H9 (cell line): ENCODE data around the gene LIN28B. TPM values are rescaled to one million over a fixed set of nuclear protein-coding genes. Genes with fewer than 3 reads are reported as not detected.

Experiments used
- DNase-seq: peaks from one replicate; pipeline ENCODE4 v3.0.0-alpha.2; 2017
- H2AFZ ChIP-seq: one replicate; pipeline ENCODE4 v1.6.1; 2013; ENCODE audit warnings: mild to moderate bottlenecking, low read length, control low read depth, moderate library complexity
- H2AK5ac ChIP-seq: 2 replicates; pipeline ENCODE4 v1.6.1; 2013; ENCODE audit warnings: low read length, control low read depth, mixed read lengths; ENCODE audit not compliant: insufficient read length
- H2BK120ac ChIP-seq: one replicate; pipeline ENCODE4 v1.6.1; 2013; ENCODE audit warnings: low read depth, mild to moderate bottlenecking, low read length, control low read depth, inconsistent platforms; ENCODE audit not compliant: poor library complexity, severe bottlenecking
- H2BK12ac ChIP-seq: 2 replicates; pipeline ENCODE4 v1.6.1; 2013; ENCODE audit warnings: low read length, control low read depth, mixed read lengths, low read depth; ENCODE audit not compliant: insufficient read length
- H2BK15ac ChIP-seq: 2 replicates; pipeline ENCODE4 v1.6.1; 2013; ENCODE audit warnings: low read depth, low read length, control low read depth
- H2BK20ac ChIP-seq: one replicate; pipeline ENCODE4 v1.6.1; 2013; ENCODE audit warnings: low read depth, mild to moderate bottlenecking, low read length, control low read depth, inconsistent platforms; ENCODE audit not compliant: poor library complexity, severe bottlenecking
- H2BK5ac ChIP-seq: 2 replicates; pipeline ENCODE4 v1.6.1; 2013; ENCODE audit warnings: low read length, control low read depth, mixed read lengths; ENCODE audit not compliant: insufficient read length
- H3K14ac ChIP-seq: 2 replicates; pipeline ENCODE4 v1.6.1; 2013; ENCODE audit warnings: low read length, control low read depth; ENCODE audit not compliant: insufficient read depth
- H3K18ac ChIP-seq: 2 replicates; pipeline ENCODE4 v1.6.1; 2013; ENCODE audit warnings: low read depth, mild to moderate bottlenecking, mixed read lengths, low read length, control low read depth; ENCODE audit not compliant: insufficient read length
- H3K23ac ChIP-seq: 2 replicates; pipeline ENCODE4 v1.6.1; 2013; ENCODE audit warnings: low read length, control low read depth, mixed read lengths, low read depth; ENCODE audit not compliant: insufficient read length
- H3K23me2 ChIP-seq: 2 replicates; pipeline ENCODE4 v1.6.1; 2013; ENCODE audit warnings: low read depth, mild to moderate bottlenecking, mixed read lengths, low read length, control low read depth; ENCODE audit not compliant: insufficient read length, poor library complexity, severe bottlenecking
- H3K27ac ChIP-seq: 2 replicates; pipeline ENCODE4 v1.5.1; 2013; ENCODE audit warnings: low read length, control low read depth, mixed read lengths, low read depth; ENCODE audit not compliant: insufficient read length
- H3K27me3 ChIP-seq: 2 replicates; pipeline ENCODE4 v1.6.1; 2013; ENCODE audit warnings: low read length, control low read depth, inconsistent platforms; ENCODE audit not compliant: insufficient read depth
- H3K4ac ChIP-seq: 2 replicates; pipeline ENCODE4 v1.6.1; 2013; ENCODE audit warnings: low read depth, mild to moderate bottlenecking, control low read depth, inconsistent platforms, low read length, moderate library complexity
- H3K4me1 ChIP-seq: 2 replicates; pipeline ENCODE4 v1.6.1; 2013; ENCODE audit warnings: low read length, control low read depth, inconsistent platforms; ENCODE audit not compliant: insufficient read depth
- H3K4me2 ChIP-seq: 2 replicates; pipeline ENCODE4 v1.6.1; 2013; ENCODE audit warnings: low read length, control low read depth, mixed read lengths; ENCODE audit not compliant: insufficient read length, insufficient read depth
- H3K56ac ChIP-seq: 2 replicates; pipeline ENCODE4 v1.6.1; 2013; ENCODE audit warnings: low read depth, mild to moderate bottlenecking, mixed read lengths, low read length, control low read depth; ENCODE audit not compliant: insufficient read length
- H3K79me1 ChIP-seq: 2 replicates; pipeline ENCODE4 v1.6.1; 2013; ENCODE audit warnings: low read depth, mild to moderate bottlenecking, moderate library complexity, low read length, control low read depth, inconsistent platforms; ENCODE audit not compliant: insufficient read depth, poor library complexity, severe bottlenecking
- H3K79me2 ChIP-seq: 2 replicates; pipeline ENCODE4 v1.6.1; 2013; ENCODE audit warnings: low read length, control low read depth, inconsistent platforms; ENCODE audit not compliant: insufficient read depth
- H3K9ac ChIP-seq: 2 replicates; pipeline ENCODE4 v1.6.1; 2013; ENCODE audit warnings: low read length, control low read depth, mixed read lengths; ENCODE audit not compliant: insufficient read length; ENCODE audit errors: extremely low read depth
- H3K9me3 ChIP-seq: one replicate; pipeline ENCODE4 v1.6.1; 2013; ENCODE audit warnings: low read depth, low read length, inconsistent platforms; ENCODE audit not compliant: control insufficient read depth
- H3T11ph ChIP-seq: one replicate; pipeline ENCODE4 v1.6.1; 2013; ENCODE audit warnings: mild to moderate bottlenecking, low read length, control low read depth, inconsistent platforms
- H4K20me1 ChIP-seq: one replicate; pipeline ENCODE4 v1.6.1; 2013; ENCODE audit not compliant: control insufficient read depth, insufficient read length, insufficient read depth
- H4K5ac ChIP-seq: 2 replicates; pipeline ENCODE4 v1.6.1; 2013; ENCODE audit warnings: low read depth, mild to moderate bottlenecking, mixed read lengths, low read length, control low read depth; ENCODE audit not compliant: insufficient read length
- H4K8ac ChIP-seq: replicated peaks from 2 replicates; pipeline ENCODE4 v1.6.1; 2013; ENCODE audit warnings: low read length, control low read depth, mixed read lengths, low read depth; ENCODE audit not compliant: insufficient read length
- H4K91ac ChIP-seq: 2 replicates; pipeline ENCODE4 v1.6.1; 2013; ENCODE audit warnings: low read depth, mild to moderate bottlenecking, moderate library complexity, mixed read lengths, low read length, control low read depth; ENCODE audit not compliant: insufficient read length
- H3K27ac Mint-ChIP-seq, 3 experiments: 2 replicates in 2 of 3; 3 replicates in 1 of 3; pipeline ENCODE4 v1.8.0; 2020 to 2021; ENCODE audit warnings: mixed read lengths in 3 of 3, mild to moderate bottlenecking in 1 of 3, moderate library complexity in 1 of 3
- H3K27me3 Mint-ChIP-seq: 2 replicates; pipeline ENCODE4 v1.8.0; 2021; ENCODE audit warnings: low read depth, mild to moderate bottlenecking, moderate library complexity, mixed read lengths
- H3K36me3 Mint-ChIP-seq, 3 experiments: 2 replicates in 2 of 3; 3 replicates in 1 of 3; pipeline ENCODE4 v1.8.0; 2020 to 2021; ENCODE audit warnings: low read depth in 3 of 3, mixed read lengths in 3 of 3; ENCODE audit not compliant: insufficient read depth in 1 of 3
- H3K4me1 Mint-ChIP-seq, 2 experiments: 2 replicates each; pipeline ENCODE4 v1.8.0; 2020; ENCODE audit warnings: mixed read lengths in 2 of 2
- H3K4me3 Mint-ChIP-seq, 2 experiments: 2 replicates in 1 of 2; 3 replicates in 1 of 2; pipeline ENCODE4 v1.8.0; 2020 to 2021; ENCODE audit warnings: mild to moderate bottlenecking in 2 of 2, mixed read lengths in 2 of 2, moderate library complexity in 1 of 2
- H3K9me3 Mint-ChIP-seq, 2 experiments: 2 replicates in 1 of 2; 3 replicates in 1 of 2; pipeline ENCODE4 v1.8.0; 2020; ENCODE audit warnings: mild to moderate bottlenecking in 2 of 2, mixed read lengths in 2 of 2, moderate library complexity in 1 of 2
- WGBS: extraction: QIAGEN DNeasy Blood & Tissue Kit; methylation state at CpG from one replicate; pipeline ENCODE4 v1.1.7; 2013; ENCODE audit warnings: missing lambda C conversion rate, low lambda C conversion rate, mixed read lengths; ENCODE audit not compliant: insufficient read length; ENCODE audit errors: extremely low coverage; 5-methylcytosine and 5-hydroxymethylcytosine counted together
- total RNA-seq: library from RNA; stranded (reverse); gene quantifications from 2 replicates; pipeline ENCODE4 v1.2.1, GENCODE V29; 2021
- TF ChIP-seq, protein P1 (sequence below): fragments of 200-600 bp; sonication (generic); conservative IDR thresholded peaks from 3 replicates; pipeline ENCODE4 v1.8.0; 2021; ENCODE audit warnings: antibody characterized with exemption, mild to moderate bottlenecking

Gene LIN28B
- total RNA-seq, 1 experiment from 2014 or later = 110 TPM

DNA sequence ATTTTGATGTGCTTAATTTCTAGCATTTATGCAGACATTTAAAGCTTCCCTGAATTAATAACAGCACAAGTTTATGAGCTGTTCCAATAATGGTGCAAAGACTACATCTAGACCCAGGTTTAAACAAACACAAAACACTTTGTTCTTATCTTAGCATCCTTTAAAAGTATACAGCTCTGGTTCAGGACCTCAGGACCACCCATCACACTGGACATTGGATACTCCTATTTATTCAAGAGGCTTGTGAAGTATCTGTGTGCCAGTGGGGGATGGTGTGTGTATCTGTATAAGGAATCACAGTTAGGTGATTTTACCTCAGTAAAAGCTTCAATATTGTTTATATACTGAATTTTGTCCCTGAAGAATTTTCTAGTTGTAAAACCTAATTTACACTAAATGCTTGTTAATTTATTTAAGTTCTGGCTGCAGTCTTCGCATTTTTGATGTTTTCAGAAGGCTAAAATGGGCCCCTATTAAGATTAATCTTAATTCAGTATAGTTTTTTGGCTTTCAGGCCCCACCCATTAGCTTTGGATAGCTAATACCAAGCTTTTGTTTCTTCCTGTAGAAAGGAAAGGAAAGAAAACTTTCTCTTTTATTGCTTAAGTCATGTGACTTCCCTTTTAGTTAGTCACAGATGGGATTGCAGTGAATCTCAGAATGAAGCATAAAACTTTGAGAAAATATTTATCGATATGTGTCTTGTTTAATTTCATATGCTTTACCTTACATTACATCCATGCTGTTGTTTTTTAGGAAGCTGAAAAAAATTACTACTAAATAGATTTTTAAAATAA lies 13.1 kb downstream of the LIN28B start:
- Histone ChIP-seq H2BK20ac (no peak overlapping the region), H3K23me2 (no peaks in the 10 kb centered on the region), H3K27me3 (no peaks in the 10 kb centered on the region), H3K14ac (no peak overlapping the region), H4K91ac (no peak overlapping the region), H3K56ac (no peak overlapping the region), H2AFZ (no peak overlapping the region), H3K27ac (no peak overlapping the region), H3T11ph (no peak overlapping the region), H2AK5ac (no peak overlapping the region), H2BK12ac (no peak overlapping the region), H3K9me3 (no peaks in the 10 kb centered on the region), H3K23ac (no peak overlapping the region), H3K4me1 (peaks cover 6% of the 10 kb centered on the region; the same call in 1 of the 2 replicates), H3K4ac (no peak overlapping the region), H4K8ac (no peak overlapping the region), H3K9ac (no peak overlapping the region), H4K5ac (no peak overlapping the region), H2BK15ac (no peak overlapping the region), H3K79me1 (no peaks in the 10 kb centered on the region), H3K18ac (no peak overlapping the region), H2BK5ac (no peak overlapping the region), H4K20me1 (no peaks in the 10 kb centered on the region), H3K4me2 (no peak overlapping the region), H2BK120ac (no peak overlapping the region), H3K79me2 (peaks cover 11% of the 10 kb centered on the region; the same call in 1 of the 2 replicates)
- Mint-ChIP-seq H3K27ac (peak overlapping the region in 2 of 3 experiments; percentile 97 to 98; a peak in 4 of 7 replicates), H3K4me1 (peaks cover 34 to 40% of the 10 kb centered on the region in 2 experiments), H3K9me3 (no peaks in the 10 kb centered on the region), H3K27me3 (no peaks in the 10 kb centered on the region), H3K36me3 (peaks cover 0 to 16% (median 10%) of the 10 kb centered on the region in 3 experiments; a peak in 4 of 7 replicates), H3K4me3 (peak overlapping the region in 1 of 2 experiments; percentile 53; a peak in 1 of 5 replicates)
- no peak for DNase-seq
- WGBS = no CpG with 5 or more reads among the region's 2 CpGs
- TF ChIP-seq, protein P1, sequence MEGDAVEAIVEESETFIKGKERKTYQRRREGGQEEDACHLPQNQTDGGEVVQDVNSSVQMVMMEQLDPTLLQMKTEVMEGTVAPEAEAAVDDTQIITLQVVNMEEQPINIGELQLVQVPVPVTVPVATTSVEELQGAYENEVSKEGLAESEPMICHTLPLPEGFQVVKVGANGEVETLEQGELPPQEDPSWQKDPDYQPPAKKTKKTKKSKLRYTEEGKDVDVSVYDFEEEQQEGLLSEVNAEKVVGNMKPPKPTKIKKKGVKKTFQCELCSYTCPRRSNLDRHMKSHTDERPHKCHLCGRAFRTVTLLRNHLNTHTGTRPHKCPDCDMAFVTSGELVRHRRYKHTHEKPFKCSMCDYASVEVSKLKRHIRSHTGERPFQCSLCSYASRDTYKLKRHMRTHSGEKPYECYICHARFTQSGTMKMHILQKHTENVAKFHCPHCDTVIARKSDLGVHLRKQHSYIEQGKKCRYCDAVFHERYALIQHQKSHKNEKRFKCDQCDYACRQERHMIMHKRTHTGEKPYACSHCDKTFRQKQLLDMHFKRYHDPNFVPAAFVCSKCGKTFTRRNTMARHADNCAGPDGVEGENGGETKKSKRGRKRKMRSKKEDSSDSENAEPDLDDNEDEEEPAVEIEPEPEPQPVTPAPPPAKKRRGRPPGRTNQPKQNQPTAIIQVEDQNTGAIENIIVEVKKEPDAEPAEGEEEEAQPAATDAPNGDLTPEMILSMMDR = no peak
